GM19452 (cell line): ENCODE results near the gene COPG2.
"Not testable (repeated sequence)": the region's sequence is repeated elsewhere in the genome, so short reads cannot be mapped to it uniquely, and the experiment has no call there.

Source experiments
- ATAC-seq: cut with Tn5 transposase; IDR thresholded peaks from one replicate; pipeline ENCODE4 v1.9.1; 2021; ENCODE audit not compliant: unreplicated experiment

The COPG2 gene, protein sequence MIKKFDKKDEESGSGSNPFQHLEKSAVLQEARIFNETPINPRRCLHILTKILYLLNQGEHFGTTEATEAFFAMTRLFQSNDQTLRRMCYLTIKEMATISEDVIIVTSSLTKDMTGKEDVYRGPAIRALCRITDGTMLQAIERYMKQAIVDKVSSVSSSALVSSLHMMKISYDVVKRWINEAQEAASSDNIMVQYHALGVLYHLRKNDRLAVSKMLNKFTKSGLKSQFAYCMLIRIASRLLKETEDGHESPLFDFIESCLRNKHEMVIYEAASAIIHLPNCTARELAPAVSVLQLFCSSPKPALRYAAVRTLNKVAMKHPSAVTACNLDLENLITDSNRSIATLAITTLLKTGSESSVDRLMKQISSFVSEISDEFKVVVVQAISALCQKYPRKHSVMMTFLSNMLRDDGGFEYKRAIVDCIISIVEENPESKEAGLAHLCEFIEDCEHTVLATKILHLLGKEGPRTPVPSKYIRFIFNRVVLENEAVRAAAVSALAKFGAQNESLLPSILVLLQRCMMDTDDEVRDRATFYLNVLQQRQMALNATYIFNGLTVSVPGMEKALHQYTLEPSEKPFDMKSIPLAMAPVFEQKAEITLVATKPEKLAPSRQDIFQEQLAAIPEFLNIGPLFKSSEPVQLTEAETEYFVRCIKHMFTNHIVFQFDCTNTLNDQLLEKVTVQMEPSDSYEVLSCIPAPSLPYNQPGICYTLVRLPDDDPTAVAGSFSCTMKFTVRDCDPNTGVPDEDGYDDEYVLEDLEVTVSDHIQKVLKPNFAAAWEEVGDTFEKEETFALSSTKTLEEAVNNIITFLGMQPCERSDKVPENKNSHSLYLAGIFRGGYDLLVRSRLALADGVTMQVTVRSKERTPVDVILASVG

DNA sequence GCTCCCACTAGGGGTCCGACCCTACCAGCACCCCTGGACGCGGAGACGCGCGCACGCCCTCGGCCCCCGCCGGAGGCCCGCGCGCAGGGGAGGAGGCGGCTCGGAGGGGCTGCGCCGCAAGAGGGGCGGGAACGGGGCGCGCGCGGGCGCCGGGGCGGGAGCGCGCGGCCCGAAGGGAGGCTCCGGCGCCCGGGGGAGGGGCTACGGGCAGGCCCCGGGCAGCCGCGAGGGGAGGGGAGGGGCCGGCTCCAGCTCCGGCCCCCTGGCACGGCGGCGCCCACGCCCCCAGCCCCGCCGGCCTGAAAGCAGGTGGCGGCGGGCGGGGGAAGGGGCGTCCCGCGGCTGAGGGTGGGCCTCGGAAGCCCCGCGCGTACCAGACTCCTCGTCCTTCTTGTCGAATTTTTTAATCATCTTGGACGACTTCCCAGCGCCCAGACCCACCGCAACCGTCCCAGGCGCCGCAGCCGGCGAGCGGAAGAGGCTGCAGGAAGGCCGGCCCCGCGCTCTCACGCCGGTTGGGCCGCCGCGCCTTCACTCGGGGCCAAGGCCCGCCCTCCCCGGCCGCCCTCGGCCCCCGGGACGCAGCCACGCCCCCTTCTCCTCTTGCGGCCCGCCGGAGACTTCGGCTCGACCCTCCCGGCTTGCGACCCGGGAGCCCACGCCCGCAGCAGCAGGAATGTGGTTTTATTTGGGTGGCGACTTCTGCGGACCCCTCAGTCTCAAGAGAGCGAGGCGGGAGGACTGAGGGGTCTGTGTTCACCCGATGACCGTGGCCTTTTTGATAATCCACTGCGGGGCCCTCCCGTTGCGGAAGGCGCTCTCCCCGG, at the start of gene COPG2:
Gene COPG2, minus strand, starts transcription at position 491 of the 827 bp plus-strand sequence. Its CDS starts 80 bp downstream, at position 411.
- peak; percentile 98 for ATAC-seq

DNA sequence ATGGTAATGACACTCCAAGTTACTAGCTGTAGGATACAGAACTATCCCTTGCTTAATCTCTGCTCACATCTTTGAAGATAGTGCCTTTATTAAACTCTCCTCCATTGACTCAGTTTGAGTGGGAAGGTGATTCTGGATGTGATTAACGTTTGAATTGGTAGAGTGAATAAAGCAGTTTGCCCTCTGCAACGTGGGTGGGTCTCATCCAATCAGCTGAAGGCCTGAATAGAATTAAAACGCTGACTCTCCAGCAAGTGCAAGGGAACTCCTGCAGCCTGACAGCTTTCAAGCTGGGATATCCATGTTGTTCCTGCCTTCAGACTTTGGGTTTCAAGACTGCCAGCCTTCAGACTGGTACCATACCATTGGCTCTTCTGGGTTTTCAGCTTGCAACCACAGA, 43.9 kb upstream of the COPG2 start:
- ATAC-seq, result no peak

DNA sequence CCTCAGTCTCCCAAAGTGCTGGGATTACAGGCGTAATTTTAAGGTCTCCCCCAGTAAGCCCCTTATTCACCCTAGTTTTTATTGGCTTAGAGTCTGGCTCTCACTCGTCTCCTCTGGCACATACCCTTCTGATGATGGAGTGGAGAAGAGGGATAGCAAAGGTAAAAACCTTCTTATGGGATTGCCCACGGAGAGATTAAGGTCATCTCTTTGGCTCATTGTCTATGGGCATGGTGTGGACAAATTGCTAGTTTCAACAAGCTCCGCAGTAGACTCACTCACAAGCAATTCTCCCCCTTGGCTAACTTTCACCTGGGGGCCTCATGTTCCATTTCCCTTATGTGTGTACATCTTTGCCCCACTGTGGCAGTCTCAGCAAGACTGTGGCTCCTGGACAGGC, 40.2 kb upstream of the COPG2 start:
- ATAC-seq, result no peak

DNA sequence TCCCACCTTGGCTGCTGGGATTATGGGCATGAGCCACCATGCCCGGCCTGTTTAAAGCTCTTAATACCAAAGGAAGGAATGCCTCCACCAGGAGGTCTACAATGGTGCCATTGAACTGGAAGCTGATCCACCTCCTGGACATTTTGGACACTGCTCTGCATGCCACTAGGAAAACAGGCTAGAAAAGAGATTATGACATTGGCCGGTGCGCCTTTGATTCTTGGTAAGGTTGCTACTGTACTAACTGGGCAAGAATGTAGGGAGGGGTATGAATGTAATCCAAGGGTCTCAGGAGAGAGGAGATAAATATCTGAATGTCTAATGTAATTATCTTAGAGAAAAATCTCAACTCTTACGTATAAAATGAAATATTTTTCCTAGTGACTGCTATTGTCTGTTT, 39.5 kb upstream of the COPG2 start:
- no peak for ATAC-seq

DNA sequence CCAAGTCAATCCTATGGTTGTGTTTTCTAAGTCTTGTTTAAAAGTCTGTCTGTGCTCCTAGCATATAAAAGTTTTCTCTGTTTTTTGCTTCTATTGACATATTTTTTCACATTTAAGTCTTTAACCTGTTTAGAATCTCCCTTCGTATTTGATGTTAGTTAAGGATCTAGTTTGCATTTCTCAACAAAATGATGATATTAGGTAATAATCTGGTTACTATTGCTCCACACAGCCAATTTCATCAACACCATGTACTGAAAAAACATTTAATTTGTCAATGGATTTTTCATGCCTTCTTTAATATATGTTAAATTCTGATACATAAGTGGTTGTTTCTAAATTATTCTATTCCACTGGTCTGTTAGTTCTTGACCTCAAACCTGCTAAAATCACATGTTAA, 35.3 kb upstream of the COPG2 start:
- ATAC-seq, result no peak

DNA sequence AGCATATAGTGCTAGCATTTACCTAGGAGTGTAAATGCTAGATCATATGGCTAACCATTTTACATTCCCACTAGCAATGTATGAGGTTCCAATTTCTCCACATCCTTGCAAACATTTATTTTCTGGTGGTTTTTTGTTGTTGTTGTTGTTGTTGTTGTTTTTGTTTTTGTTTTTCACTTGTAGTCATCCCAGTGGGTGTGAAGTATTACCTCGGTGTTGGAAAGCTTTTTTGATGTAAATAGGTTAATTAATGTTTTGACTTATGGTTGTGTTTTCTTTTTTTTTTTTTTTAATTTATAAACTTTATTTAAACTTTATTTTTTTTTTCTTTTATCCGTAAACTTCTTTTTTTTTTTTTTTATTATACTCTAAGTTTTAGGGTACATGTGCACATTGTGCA, 33.1 kb upstream of the COPG2 start:
- ATAC-seq, result no peak

DNA sequence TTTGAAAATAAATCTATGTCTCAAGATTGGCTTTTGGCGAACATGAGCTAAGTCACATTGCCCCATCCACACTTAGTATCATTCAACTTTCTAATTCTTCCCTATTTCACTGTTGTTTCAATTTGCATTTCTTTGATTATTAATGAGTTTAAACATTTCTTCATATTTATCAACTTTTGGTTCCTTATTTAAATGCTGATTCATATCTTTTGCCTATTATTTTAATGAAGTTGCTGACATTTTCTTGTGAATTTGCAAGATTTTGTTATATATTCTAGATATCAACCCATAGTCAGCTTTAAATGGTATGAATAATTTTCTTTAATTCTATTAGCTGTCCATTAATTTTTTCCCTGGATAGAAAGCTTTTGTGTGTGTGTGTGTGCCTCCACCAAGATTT, 32.2 kb upstream of the COPG2 start:
- ATAC-seq, result no peak

DNA sequence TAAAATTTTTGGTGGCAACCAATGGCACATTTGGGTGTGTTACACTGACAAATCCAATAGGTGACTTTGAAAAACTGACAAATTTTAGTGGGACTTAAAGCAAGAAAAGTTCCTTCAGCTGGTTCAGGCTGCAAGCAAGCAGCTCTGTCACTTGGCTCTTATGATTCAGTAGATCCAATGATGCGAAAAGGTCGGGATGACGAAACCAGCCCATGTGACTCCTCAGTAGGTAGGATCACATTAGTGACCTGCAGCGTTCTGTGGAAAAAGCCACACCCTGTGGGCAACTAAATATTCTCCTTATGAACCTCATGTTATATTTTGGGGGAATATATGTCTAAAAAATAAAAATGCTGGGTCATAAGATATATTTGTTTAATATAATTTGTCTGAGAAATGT, 31.1 kb upstream of the COPG2 start:
- ATAC-seq, result no peak

DNA sequence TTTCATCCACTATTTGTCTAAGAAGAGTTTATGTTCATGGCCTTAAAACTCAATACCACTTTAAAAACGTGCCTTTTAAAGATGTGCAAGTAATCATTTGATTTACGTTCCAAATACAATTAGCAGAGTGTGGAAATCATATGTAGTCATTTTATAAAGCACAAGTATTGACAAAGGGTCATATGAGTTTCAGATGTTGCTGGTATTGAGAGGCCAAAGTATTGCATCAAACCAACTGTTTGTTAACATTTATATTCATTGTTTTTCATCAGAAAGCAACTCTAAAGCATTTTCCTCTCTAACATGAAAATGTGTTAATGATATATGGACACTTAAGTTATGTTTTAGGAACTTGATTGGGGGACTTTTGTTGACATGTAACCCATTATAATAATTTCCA, 29.3 kb upstream of the COPG2 start:
- ATAC-seq, result no peak

DNA sequence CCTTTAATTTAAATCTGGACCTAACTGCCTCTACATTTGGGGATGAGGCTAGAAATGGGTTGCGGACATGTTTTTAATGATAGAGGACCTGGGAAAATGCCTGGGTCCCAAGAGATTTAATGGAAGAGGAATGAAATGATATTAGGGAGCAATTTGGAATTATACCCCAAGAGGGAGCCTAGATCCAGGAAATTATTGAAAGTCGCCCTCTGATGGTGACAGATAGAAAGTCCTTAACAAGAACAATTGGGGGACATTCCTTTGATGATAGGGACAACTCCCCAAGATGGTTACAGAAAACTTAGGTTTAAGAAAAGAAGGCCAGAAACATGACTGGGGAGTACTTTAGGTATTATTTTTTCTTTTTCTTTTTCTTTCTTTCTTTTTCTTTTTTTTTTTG, 27.3 kb upstream of the COPG2 start:
- no peak for ATAC-seq

DNA sequence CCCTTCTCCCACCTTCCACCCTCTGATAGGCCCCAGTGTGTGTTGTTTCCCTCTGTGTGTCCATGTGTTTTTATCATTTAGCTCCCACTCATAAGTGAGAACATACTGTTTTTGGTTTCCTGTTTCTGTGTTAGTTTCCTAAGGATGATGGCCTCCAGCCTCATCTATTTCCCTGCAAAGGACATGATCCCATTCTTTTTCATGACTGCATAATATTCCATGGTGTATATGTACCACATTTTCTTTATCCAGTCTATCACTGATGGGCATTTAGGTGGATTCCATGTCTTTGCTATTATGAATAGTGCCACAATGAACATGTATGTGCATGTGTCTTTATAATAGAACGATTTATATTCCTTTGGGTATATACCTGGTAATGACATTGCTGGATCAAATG, 23.8 kb upstream of the COPG2 start:
- not testable (repeated sequence) for ATAC-seq

DNA sequence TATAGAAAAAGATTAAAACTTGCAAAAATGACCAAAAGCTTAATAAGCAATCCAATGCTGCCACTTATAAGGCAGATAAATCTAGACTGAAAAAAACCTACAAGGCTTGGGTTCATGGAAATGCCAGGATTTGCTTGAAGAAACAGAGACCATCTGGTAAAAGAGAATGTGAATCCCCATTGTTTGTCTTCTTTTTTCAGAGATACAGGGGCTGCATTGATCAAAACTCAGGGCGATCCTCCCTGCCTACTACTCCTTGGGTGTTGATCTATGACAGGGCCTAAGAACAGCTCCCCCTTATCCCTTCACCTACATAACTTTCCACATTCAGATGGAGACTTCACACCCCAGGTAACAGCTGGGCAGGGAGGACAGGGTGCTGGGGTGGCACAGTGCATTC, 21.1 kb upstream of the COPG2 start:
- ATAC-seq, result no peak

DNA sequence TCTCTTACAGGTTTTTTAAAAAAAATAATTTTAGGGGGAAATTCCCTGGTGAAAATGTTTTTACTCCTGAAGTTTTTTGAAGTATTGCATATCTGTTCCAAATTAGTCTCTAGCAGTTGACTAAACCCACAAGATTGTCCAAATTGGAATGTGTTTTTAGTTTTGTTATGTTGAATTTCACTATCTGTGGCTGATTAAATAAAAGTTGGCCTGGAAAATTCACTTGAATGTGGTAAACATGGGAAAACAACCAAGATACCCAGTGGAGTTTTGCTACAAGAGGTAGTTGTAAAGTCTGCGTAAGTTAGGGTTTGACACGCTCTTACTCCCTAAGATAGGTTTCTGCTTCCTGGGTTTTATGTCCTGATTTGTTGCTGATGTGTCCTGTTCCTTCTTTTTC, 14.5 kb upstream of the COPG2 start:
- no peak for ATAC-seq

DNA sequence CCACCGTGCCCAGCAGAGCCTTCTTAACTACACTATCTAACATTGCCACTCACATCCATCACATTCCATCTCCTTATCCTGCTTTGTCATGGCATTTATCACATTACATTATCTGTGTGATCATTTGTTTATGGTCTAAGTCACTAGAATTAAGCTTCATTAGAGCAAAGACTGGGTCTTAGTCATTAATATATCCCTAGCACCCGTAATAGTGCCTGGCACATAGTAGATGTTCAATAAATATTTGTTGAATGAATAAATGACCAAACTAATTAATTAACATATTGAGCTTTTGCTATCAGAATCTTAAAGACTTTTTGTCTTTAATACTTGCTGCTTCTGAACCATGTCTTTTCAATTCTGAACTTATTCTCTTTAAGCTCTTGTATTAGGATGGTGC, 5.9 kb upstream of the COPG2 start:
- ATAC-seq, result no peak

DNA sequence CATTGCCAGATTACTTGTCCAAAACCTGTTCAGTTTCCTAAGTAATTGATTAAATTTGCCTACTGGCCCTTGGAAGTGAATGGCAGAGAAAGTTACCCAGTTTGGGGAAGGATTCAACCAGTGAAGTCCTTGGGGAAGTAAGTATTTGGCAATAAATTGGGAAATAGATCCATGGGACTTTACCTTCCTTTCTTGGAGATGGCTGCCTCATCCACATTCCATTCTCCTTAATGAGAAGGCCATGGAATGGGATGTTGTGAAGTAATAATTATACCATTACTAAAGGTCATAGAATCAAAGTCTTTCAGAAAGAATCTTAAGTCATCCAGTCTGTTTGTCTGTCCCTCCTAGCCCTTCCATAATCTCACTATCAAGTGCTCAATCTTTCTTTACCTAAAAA, 4.5 kb upstream of the COPG2 start:
- no peak for ATAC-seq

DNA sequence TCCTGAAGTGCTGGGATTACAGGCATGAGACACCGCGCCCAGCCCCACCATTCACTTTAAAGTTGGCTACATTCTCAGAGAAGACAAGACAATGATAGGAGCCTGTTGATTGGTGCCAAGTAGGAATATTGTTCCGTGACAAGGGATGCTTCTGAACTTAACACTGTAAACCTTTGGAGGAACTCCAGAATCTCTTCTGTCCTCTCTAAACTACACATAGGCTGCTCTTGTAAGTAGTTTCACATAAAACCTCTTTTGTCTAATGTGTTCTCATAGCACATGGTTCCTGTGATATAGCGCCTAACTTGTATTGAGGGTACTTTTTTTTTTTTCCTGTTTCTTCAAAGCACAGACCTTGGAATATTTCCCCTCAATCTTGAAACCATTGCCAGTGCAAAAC, 3.6 kb upstream of the COPG2 start:
- ATAC-seq, result no peak

DNA sequence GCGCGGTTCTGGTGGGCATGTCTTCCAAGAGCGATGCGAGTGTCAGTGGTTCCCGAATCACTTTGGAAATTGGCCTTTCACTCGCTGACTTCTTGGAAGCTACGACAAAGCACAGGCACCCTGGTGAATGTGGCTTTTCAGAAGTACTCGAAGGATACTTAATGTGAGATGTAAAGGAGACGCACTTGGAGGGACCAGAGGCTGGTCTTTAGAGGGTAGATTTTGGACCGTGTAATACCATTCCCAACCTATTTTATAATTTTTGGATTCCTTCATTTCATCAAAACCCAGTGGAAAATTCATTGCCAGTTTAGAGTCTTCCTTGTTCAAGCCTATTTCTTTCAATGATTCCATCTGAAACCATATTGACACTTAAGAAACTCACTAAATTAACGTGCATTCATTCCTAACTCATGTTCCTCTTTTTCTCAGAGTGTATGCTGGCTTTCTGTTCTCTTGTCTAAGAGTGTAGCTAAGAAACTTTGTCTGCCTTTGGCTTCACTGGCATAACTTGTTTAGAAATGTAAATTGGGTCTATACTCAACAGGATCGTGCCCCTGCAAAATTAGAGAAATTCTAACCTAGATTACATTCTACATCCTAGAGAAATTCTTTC, 645 bp upstream of the COPG2 start:
- ATAC-seq, result no peak

DNA sequence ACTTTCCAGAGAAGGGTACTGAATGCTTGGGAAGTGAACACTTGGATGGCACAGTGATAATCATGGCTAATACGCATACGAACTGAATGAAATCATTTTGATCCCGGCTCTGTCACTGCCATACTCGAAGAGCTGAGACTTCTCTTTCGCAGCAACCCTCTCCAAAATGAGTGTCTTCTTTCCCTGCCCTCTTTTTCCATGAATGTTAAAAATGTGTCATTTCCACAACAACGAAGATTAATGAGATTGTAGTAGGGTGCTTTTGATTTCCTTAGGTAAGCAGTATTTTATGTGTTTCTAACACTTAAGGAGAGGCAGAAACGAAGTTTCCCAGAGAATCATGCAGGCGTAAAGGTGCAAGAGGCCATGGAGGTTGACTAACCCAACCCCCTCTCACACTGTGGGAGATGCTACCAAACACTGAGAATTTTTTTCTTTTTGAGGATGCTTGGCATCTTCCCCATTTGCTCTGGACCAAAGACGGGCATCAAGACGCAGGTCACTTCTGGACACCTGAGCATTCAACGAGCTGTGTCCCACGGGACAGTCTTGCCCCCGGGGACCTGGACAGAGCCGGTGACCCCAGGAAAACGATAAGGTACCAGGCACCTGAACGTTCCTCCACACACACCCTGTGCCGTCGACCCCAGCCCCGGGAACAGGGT, 823 bp downstream of the COPG2 start:
- ATAC-seq, result no peak

DNA sequence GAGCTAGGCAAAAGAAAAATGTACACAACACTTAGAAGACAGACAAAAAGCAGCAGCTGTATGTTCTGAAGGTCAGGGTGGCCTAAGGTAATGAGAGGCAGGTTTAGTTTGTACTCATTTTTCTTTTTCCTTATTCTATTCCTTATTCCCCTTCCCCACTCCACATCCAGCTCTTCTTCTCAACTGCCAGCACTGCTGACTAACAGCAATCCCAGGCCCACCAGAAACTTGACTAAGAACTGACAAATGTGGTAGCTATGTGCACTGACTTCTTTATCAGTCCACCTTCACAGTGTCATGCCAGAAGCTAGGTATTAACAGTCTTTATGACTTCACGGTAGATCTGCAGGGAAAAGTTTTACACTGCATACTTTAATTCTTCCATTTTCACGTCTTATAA, 6.1 kb downstream of the COPG2 start:
- ATAC-seq, result no peak

DNA sequence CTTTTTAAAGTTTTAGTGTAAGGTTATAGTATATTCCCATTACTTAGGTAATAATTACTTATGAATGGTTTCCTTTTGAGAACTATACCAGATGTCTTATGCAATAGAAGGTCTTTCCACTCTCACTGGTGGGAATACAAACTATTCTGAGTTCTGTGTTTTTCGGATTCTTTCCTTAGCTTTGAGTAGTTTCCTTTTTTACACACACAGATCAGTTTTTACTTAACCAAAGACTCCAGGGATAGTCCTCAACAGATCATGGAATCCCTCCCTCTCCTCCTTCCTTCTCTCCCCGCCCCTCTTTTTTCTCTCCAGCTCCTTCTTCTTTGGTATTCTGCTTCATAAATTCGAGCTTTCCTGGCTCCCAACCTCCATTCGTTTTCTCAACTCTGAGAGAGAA, 13.3 kb downstream of the COPG2 start:
- no peak for ATAC-seq
